Stomach smooth muscle (tissue), 2 donors: ENCODE results near the gene ARMH4.

Source experiments
- H3K27ac ChIP-seq: one replicate; pipeline ENCODE4 v1.7.0; 2013; ENCODE audit warnings: mild to moderate bottlenecking, low read length, inconsistent platforms
- H3K27me3 ChIP-seq, 2 donors: one replicate each; pipeline ENCODE4 v1.7.0; 2013; ENCODE audit warnings: low read length in 2 of 2; ENCODE audit not compliant: insufficient read depth in 2 of 2, control insufficient read depth in 1 of 2
- H3K36me3 ChIP-seq, 2 donors: one replicate each; pipeline ENCODE4 v1.7.0; 2013; ENCODE audit warnings: low read length in 2 of 2; ENCODE audit not compliant: control insufficient read depth in 2 of 2, insufficient read depth in 2 of 2
- H3K4me1 ChIP-seq: one replicate; pipeline ENCODE4 v1.7.0; 2013; ENCODE audit warnings: low read length; ENCODE audit not compliant: control insufficient read depth, insufficient read depth
- H3K4me3 ChIP-seq, 2 donors: one replicate each; pipeline ENCODE4 v1.7.0; 2013; ENCODE audit warnings: low read length in 2 of 2
- H3K9ac ChIP-seq, 2 donors: one replicate each; pipeline ENCODE4 v1.7.0; 2013; ENCODE audit warnings: low read length in 2 of 2, mild to moderate bottlenecking in 1 of 2
- H3K9me3 ChIP-seq, 2 donors: one replicate each; pipeline ENCODE4 v1.7.0; 2013; ENCODE audit warnings: low read length in 2 of 2; ENCODE audit not compliant: control insufficient read depth in 2 of 2
- donor health status: healthy.
- donor health status: Pancreatic carcinoma.

The ARMH4 gene

GRCh38 chr14:58121530-58122186 lies 30.4 kb downstream of the ARMH4 start:
- Histone ChIP-seq H3K27ac (no peak overlapping the region), H3K9me3 (no peaks in the 10 kb centered on the region), H3K4me1 (no peaks in the 10 kb centered on the region), H3K27me3 (no peaks in the 10 kb centered on the region), H3K4me3 (no peak overlapping the region), H3K9ac (no peak overlapping the region), H3K36me3 (no peaks in the 10 kb centered on the region)

DNA sequence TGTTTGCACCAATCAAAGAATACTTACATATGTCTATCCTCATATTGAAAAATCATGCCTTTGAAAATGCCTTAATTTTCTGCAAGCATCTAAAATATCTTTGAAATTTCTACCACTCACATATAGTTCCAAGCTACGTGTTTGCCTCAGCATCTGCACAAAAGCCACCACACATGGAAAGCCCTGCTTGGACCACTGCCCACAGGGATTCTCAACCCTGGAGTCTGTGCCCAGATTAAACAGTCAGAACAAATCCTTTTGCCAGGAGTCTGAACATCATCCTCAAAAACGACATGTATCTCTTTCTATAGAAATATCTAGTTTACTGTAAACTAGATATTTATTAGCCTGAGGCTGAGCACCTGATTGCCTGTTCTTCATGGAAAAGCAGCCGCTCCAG lies 32.6 kb downstream of the ARMH4 start:
- Histone ChIP-seq H3K27me3 (no peaks in the 10 kb centered on the region), H3K36me3 (no peaks in the 10 kb centered on the region), H3K9ac (no peak overlapping the region), H3K27ac (no peak overlapping the region), H3K4me3 (no peak overlapping the region), H3K4me1 (no peaks in the 10 kb centered on the region), H3K9me3 (no peaks in the 10 kb centered on the region)

- no peak overlapping the region for H3K9ac ChIP-seq
- H3K27me3 ChIP-seq = no peaks in the 10 kb centered on the region
- H3K9me3 ChIP-seq = no peaks in the 10 kb centered on the region
- H3K4me1 ChIP-seq = no peaks in the 10 kb centered on the region
- H3K4me3 ChIP-seq = no peak overlapping the region
- H3K27ac ChIP-seq = no peak overlapping the region
- no peaks in the 10 kb centered on the region for H3K36me3 ChIP-seq
Observed at GRCh38 chr14:58118097-58118815, 33.8 kb downstream of the ARMH4 start.

DNA sequence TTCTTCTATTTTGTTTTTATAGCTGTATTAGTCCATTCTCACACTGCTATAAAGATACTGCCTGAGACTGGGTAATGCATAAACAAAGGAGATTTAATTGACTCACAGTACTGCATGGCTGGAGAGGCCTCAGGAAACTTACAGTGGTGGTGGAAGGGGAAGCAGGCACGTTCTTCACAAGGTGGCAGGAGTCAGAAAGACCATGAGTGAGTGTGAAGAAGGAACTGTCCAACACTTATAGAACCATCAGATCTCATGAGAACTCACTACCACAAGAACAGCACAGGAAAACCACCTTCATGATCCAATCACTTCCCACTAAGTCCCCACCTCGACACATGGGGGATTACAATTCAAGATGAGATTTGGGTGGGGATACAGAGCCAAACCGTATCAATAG lies 42.3 kb downstream of the ARMH4 start:
- Histone ChIP-seq H3K4me1 (no peaks in the 10 kb centered on the region), H3K27ac (no peak overlapping the region), H3K27me3 (no peaks in the 10 kb centered on the region), H3K36me3 (no peaks in the 10 kb centered on the region), H3K9me3 (no peaks in the 10 kb centered on the region), H3K4me3 (no peak overlapping the region), H3K9ac (no peak overlapping the region)

- Histone ChIP-seq H3K9ac (no peak overlapping the region), H3K27ac (no peak overlapping the region), H3K36me3 (no peaks in the 10 kb centered on the region), H3K4me3 (no peak overlapping the region), H3K27me3 (no peaks in the 10 kb centered on the region), H3K4me1 (no peaks in the 10 kb centered on the region), H3K9me3 (no peaks in the 10 kb centered on the region)
Observed at GRCh38 chr14:58108717-58109116, 43.3 kb downstream of the ARMH4 start.

DNA sequence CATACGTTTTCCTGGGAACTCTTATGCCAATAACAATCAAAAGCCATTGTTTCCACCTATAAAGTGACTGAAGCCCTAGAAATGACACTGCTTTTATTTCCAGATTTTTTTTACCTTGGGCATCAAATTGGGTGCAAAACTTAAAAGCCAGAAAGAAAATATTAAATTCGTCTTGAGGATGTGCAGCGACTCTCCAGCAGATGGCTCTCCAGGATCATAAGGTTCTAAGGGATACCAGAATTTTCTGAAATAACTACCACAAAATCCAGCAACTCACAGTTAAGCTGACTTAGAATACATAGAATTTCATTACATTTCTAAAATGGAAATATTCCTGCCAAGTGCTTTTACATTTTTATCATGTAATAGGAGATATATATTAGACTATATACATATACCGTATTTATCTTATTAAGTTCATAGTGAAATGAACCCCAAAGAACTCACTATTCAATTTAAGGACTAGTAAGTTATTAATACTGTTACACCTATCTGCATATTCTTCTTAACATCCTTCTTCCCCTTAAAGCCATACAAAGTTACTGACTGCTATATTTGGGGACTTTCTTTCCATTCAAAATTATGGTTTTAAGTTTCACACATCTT lies 44.0 kb downstream of the ARMH4 start:
- Histone ChIP-seq H3K27me3 (no peaks in the 10 kb centered on the region), H3K4me1 (no peaks in the 10 kb centered on the region), H3K4me3 (no peak overlapping the region), H3K36me3 (no peaks in the 10 kb centered on the region), H3K9me3 (no peaks in the 10 kb centered on the region), H3K27ac (no peak overlapping the region), H3K9ac (no peak overlapping the region)

DNA sequence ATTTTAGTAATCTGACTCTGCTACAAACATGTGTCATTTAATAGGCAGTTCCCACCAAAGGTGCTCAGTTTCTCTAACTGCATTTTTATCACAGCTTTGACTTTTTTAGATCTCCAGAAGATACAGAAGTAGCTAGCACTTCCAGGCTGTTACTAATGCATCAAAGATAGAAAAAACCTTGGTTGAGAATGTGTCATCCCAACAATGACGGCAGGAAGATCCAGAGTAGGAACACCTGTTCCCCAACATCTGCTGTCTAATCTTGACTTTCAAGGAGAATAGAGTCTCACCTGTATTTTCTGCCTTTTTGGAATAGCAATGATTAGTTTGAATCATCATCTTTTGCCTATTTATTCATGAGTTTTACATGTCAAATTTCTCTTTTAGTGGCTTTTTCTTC lies 45.0 kb downstream of the ARMH4 start:
- no peak overlapping the region for H3K9ac ChIP-seq
- H3K27ac ChIP-seq = no peak overlapping the region
- H3K9me3 ChIP-seq = no peaks in the 10 kb centered on the region

DNA sequence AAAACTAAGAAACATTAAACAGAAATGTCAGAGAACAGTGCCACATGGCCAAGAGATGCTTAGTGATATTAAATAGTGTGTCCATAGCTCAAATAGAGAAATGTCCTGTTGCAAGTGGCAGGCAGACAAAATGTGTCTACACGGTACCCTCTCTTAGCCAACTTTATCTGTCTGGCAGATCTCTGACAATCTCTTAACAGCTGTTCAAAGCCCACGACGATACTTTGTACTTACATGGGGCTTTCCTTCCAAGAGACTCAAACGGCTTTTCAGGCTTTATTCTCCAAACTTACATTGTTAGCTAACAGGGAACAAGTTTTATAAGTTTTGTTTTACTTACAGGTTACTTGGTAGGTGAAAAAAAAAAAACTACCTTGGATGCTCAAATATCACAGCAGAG lies 45.6 kb downstream of the ARMH4 start:
- H3K27ac ChIP-seq = no peak overlapping the region
- no peaks in the 10 kb centered on the region for H3K9me3 ChIP-seq
- H3K4me3 ChIP-seq = no peak overlapping the region
- H3K36me3 ChIP-seq = no peaks in the 10 kb centered on the region
- no peaks in the 10 kb centered on the region for H3K4me1 ChIP-seq
- no peaks in the 10 kb centered on the region for H3K27me3 ChIP-seq
- no peak overlapping the region for H3K9ac ChIP-seq

More for the DNA sequence above, 45.0 kb downstream of the ARMH4 start:
- Histone ChIP-seq H3K4me1 (no peaks in the 10 kb centered on the region), H3K27me3 (no peaks in the 10 kb centered on the region), H3K36me3 (no peaks in the 10 kb centered on the region), H3K4me3 (no peak overlapping the region)

DNA sequence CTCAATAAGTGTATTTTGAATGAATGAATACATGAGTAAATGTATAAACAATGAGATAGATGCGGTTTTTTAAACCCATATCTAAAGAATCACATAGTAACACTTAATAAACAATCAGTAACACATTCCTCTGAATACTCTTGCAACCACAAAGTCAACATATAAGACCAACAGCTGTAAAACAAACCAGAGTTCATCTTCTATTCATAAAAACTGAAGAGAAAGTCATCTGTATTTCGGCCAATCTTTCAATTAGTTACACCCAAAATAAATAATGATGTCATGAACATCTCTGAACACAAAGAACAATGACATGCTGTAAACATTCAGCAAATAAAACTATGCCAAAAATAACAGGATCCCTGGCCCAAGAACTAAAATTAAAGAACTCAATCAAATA lies 47.2 kb downstream of the ARMH4 start:
- Histone ChIP-seq H3K36me3 (no peaks in the 10 kb centered on the region), H3K9ac (no peak overlapping the region), H3K4me1 (no peaks in the 10 kb centered on the region), H3K9me3 (no peaks in the 10 kb centered on the region), H3K4me3 (no peak overlapping the region), H3K27ac (no peak overlapping the region), H3K27me3 (no peaks in the 10 kb centered on the region)

GRCh38 chr14:58100735-58101368 lies 51.2 kb downstream of the ARMH4 start:
- Histone ChIP-seq H3K27ac (no peak overlapping the region), H3K36me3 (no peaks in the 10 kb centered on the region), H3K4me3 (no peak overlapping the region), H3K27me3 (no peaks in the 10 kb centered on the region), H3K9ac (no peak overlapping the region), H3K4me1 (no peaks in the 10 kb centered on the region), H3K9me3 (no peaks in the 10 kb centered on the region)
